Left renal pelvis (tissue), 4 donors: ENCODE measurements around the gene EIPR1. TPM values are rescaled to one million over a fixed set of nuclear protein-coding genes. Genes with fewer than 3 reads are reported as not detected.

Experiments
- DNase-seq, 4 donors: peaks; one replicate each; pipeline ENCODE4 v3.0.0-alpha.2; 2013; ENCODE audit warnings: low read depth in 4 of 4, low spot score in 3 of 4
- polyA plus RNA-seq, 4 donors: library from polyadenylated mRNA; unstranded; fragments of 120-200 nt; gene quantifications; one replicate each; pipeline ENCODE4 v1.2.1, GENCODE V29; 2013; ENCODE audit not compliant: insufficient read length in 4 of 4

The EIPR1 gene
- polyA plus RNA-seq = 10 to 100 TPM; 16.8 to 27.5 (median 22.7) TPM

- peak; percentile 94 to 97 (median 95) for DNase-seq
Measured at GRCh38 chr2:3377612-3378432, at the start of gene EIPR1. EIPR1 (minus strand) TSS chr2:3377818; CDS start chr2:3377689, 129 bp downstream.

- DNase-seq = no peak
Measured at GRCh38 chr2:3427272-3427671, 49.7 kb upstream of the EIPR1 start.

GRCh38 chr2:3426615-3427014, 49.0 kb upstream of the EIPR1 start:
- DNase-seq = no peak

- DNase-seq = no peak
Measured at GRCh38 chr2:3424171-3424795, 46.7 kb upstream of the EIPR1 start.

GRCh38 chr2:3423492-3424170, 46.0 kb upstream of the EIPR1 start:
- DNase-seq = no peak

GRCh38 chr2:3422161-3422779, 44.7 kb upstream of the EIPR1 start:
- DNase-seq = no peak

GRCh38 chr2:3421580-3421979, 44.0 kb upstream of the EIPR1 start:
- DNase-seq = no peak

GRCh38 chr2:3420769-3421397, 43.3 kb upstream of the EIPR1 start:
- no peak for DNase-seq

GRCh38 chr2:3420076-3420768, 42.6 kb upstream of the EIPR1 start:
- no peak for DNase-seq

- DNase-seq = no peak
Measured at GRCh38 chr2:3418766-3419404, 41.3 kb upstream of the EIPR1 start.

GRCh38 chr2:3414133-3414860, 36.7 kb upstream of the EIPR1 start:
- DNase-seq = no peak

GRCh38 chr2:3413697-3414096, 36.1 kb upstream of the EIPR1 start:
- no peak for DNase-seq

GRCh38 chr2:3411103-3411502, 33.5 kb upstream of the EIPR1 start:
- no peak for DNase-seq

- DNase-seq = no peak
Measured at GRCh38 chr2:3409627-3410170, 32.1 kb upstream of the EIPR1 start.

- DNase-seq = no peak
Measured at GRCh38 chr2:3408781-3409180, 31.2 kb upstream of the EIPR1 start.

- no peak for DNase-seq
Measured at GRCh38 chr2:3406501-3406900, 28.9 kb upstream of the EIPR1 start.

GRCh38 chr2:3405876-3406275, 28.3 kb upstream of the EIPR1 start:
- no peak for DNase-seq

GRCh38 chr2:3405307-3405706, 27.7 kb upstream of the EIPR1 start:
- DNase-seq = no peak
